ENCODE data around the gene OGDH. TPM values are rescaled to one million over a fixed set of nuclear protein-coding genes. Genes with fewer than 3 reads are reported as not detected.

The OGDH gene
- total and polyA plus RNA-seq, 10 of the 15 experiments (the other 5 are each of a cell fraction or from before 2014, with no cell fraction given) = 4.1 to 103 (median 48.4) TPM

DNA sequence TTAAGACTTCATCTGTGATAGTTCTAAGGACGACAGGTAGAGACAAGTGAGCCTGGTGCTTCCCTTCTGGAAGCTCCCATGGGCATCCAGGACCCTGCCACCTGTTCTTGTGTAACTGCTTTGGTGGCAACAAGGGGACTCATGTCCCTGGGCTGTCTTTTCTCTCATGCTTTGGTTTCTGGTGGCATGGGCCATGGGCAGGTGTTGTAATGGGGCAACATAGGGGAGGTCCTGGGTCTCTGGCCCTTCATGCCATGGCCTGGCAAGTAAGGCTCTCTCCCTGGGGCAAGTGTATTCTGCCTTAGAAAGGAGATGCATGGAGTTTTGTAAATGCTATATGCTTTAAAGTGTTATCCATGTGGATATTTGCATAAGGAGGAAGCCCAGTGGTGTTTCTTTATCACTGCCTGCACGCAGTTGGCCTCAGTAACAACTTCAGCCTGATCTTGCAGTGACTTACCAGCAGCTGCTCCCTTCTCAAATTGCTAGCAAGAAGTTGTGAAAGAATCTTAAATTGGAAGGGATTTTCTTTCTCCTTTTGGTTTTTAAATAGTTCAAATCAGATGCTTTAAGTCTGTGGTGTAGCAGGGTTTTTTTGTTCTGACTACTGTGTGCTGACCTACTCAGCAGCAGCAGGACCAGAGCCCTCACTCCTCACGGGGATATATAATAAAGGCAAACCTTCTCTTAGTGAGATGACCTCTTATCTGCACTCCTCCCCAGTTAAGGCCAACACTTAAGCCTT lies 39.9 kb downstream of the OGDH start:
- POLR2A ChIA-PET = interaction anchor here (1.0 kb wide), 1 partner anchor 12 kb away, joined by 4 read pairs; no protein-coding TSS in a partner anchor
- H4K20me1 ChIP-seq (ENCODE audit: control insufficient read depth, insufficient read depth) = no peaks in the 10 kb centered on the region
- RAD21 ChIA-PET (ENCODE audit: unreplicated experiment) = no interaction called here
- H3K27ac ChIP-seq (ENCODE audit: control insufficient read depth, insufficient read depth) = no peak overlapping the region
- BruUV-seq (replicated peaks) = no TSS peak
- intact Hi-C loops (cut with micrococcal nuclease; ENCODE audit: unreplicated experiment) (no loop called here), in situ Hi-C loops (cut with MboI) (no loop called here)
- no peaks in the 10 kb centered on the region for H3K27me3 ChIP-seq (replicated peaks in 1 of 2; ENCODE audit: control insufficient read depth in 2 of 2, insufficient read depth in 2 of 2, low read length in 1 of 2)
- H3K79me2 ChIP-seq (ENCODE audit: control insufficient read depth, insufficient read depth, low read length) = peaks cover 2% of the 10 kb centered on the region
- H3K4me3 ChIP-seq = no peak overlapping the region
- FAIRE-seq = no peak
- H3K4me1 ChIP-seq (ENCODE audit: control insufficient read depth, insufficient read depth, low read length) = peaks cover 4% of the 10 kb centered on the region; the same call in 1 of the 2 replicates
- SMC1A ChIA-PET (ENCODE audit: uncharacterized antibody, unreplicated experiment) = interaction anchor here (1.5 kb wide), 1 partner anchor 10 kb away, joined by 6 read pairs; no protein-coding TSS in a partner anchor
- no peak for ATAC-seq
- no peak overlapping the region for H2AFZ ChIP-seq (ENCODE audit: control insufficient read depth, low read depth, low read length)
- no peak overlapping the region for H3K4me2 ChIP-seq (ENCODE audit: control insufficient read depth, insufficient read depth)
- DNase-seq (ENCODE audit: low read depth, low spot score) = no peak
- TF ChIP-seq KAT2A (conservative IDR thresholded peaks at IDR 0.05; ENCODE audit: control insufficient read depth, low read depth, low read length) = no peak
- TF ChIP-seq TCF7 (IDR thresholded peaks at IDR 0.05; ENCODE audit: borderline replicate concordance) = no peak
- H3K9me3 ChIP-seq (replicated peaks; ENCODE audit: control insufficient read depth, insufficient read depth, low read length) = no peaks in the 10 kb centered on the region
- WGBS (ENCODE audit: insufficient coverage, insufficient replicate concordance, low lambda C conversion rate, missing lambda C conversion rate) = 41% methylated on average over 3 of the region's 3 CpGs
- peaks cover 3 to 22% of the 10 kb centered on the region in 2 experiments for H3K36me3 ChIP-seq (ENCODE audit: control insufficient read depth in 2 of 2, insufficient read depth in 2 of 2, low read length in 1 of 2)
- CTCF ChIA-PET = interaction anchor here (1.1 kb wide), 1 partner anchor 12 kb away, joined by 3 read pairs; no protein-coding TSS in a partner anchor
- H3K9ac ChIP-seq (ENCODE audit: control insufficient read depth, insufficient read depth, low read length) = no peak overlapping the region

DNA sequence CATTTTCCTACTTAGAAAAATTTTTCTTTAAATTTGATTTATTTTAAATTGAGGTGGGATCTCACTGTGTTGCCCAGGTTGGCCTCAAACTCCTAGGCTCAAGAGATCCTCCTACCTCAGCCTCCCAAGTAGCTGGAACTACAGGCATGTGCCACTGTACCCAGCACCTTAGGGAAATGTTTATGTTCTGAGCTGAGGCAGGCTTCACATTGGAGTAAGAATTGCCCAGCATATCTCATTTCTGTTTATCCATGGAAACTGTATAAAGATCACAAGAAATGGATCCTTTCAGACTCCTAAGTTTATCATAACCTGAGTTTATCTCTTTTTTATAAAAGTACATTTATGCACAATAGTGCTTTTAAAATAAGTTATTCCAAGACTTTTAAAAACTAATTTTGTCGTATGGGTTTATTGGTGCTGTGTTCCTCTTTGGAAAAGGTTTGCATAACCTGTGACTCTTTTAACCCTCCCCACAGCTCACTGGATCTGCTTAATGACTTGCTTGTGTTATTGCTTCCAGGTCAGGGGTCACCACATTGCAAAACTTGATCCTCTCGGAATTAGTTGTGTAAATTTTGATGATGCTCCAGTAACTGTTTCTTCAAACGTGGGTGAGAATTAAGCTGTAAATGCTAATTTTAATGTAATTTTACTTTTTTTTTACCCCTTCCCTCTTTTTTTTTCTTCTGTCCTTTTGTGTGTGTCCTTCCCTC lies 40.7 kb downstream of the OGDH start:
- ChIA-PET POLR2A (interaction anchor here (1.5 kb wide), 1 partner anchor 8 kb away, joined by 4 read pairs; no protein-coding TSS in a partner anchor), RAD21 (ENCODE audit: unreplicated experiment) (no interaction called here), CTCF (interaction anchor here (1.1 to 1.5 kb wide), 2 partner anchors 11 to 41 kb away, joined by 3 to 4 read pairs; partner anchors contain the start of gene OGDH), SMC1A (ENCODE audit: uncharacterized antibody, unreplicated experiment) (interaction anchor here (0.6 to 1.5 kb wide), 2 partner anchors 9 to 11 kb away, joined by 3 to 6 read pairs; no protein-coding TSS in a partner anchor)
- intact Hi-C loops (cut with micrococcal nuclease; ENCODE audit: unreplicated experiment) (no loop called here), in situ Hi-C loops (cut with MboI) (no loop called here)
- H3K4me1 ChIP-seq (ENCODE audit: control insufficient read depth, insufficient read depth, low read length) = peaks cover 4% of the 10 kb centered on the region; the same call in 1 of the 2 replicates
- H3K9me3 ChIP-seq (replicated peaks; ENCODE audit: control insufficient read depth, insufficient read depth, low read length) = no peaks in the 10 kb centered on the region
- H3K79me2 ChIP-seq (ENCODE audit: control insufficient read depth, insufficient read depth, low read length) = no peaks in the 10 kb centered on the region
- H3K27ac ChIP-seq (ENCODE audit: control insufficient read depth, insufficient read depth) = no peak overlapping the region
- H3K4me2 ChIP-seq (ENCODE audit: control insufficient read depth, insufficient read depth) = no peak overlapping the region
- H4K20me1 ChIP-seq (ENCODE audit: control insufficient read depth, insufficient read depth) = no peaks in the 10 kb centered on the region
- DNase-seq (ENCODE audit: low read depth, low spot score) (no peak), ATAC-seq (no peak), FAIRE-seq (no peak)
- H3K4me3 ChIP-seq = no peak overlapping the region
- H3K27me3 ChIP-seq (replicated peaks in 1 of 2; ENCODE audit: control insufficient read depth in 2 of 2, insufficient read depth in 2 of 2, low read length in 1 of 2) = no peaks in the 10 kb centered on the region
- peaks cover 3 to 22% of the 10 kb centered on the region in 2 experiments for H3K36me3 ChIP-seq (ENCODE audit: control insufficient read depth in 2 of 2, insufficient read depth in 2 of 2, low read length in 1 of 2)
- 99% methylated on average over 3 of the region's 3 CpGs for WGBS (ENCODE audit: insufficient coverage, insufficient replicate concordance, low lambda C conversion rate, missing lambda C conversion rate)
- no peak overlapping the region for H3K9ac ChIP-seq (ENCODE audit: control insufficient read depth, insufficient read depth, low read length)
- no TSS peak for BruUV-seq (replicated peaks)
- TF ChIP-seq, protein P1, sequence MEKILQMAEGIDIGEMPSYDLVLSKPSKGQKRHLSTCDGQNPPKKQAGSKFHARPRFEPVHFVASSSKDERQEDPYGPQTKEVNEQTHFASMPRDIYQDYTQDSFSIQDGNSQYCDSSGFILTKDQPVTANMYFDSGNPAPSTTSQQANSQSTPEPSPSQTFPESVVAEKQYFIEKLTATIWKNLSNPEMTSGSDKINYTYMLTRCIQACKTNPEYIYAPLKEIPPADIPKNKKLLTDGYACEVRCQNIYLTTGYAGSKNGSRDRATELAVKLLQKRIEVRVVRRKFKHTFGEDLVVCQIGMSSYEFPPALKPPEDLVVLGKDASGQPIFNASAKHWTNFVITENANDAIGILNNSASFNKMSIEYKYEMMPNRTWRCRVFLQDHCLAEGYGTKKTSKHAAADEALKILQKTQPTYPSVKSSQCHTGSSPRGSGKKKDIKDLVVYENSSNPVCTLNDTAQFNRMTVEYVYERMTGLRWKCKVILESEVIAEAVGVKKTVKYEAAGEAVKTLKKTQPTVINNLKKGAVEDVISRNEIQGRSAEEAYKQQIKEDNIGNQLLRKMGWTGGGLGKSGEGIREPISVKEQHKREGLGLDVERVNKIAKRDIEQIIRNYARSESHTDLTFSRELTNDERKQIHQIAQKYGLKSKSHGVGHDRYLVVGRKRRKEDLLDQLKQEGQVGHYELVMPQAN (conservative IDR thresholded peaks at IDR 0.05) = no peak
- TF ChIP-seq STAT1 (conservative IDR thresholded peaks at IDR 0.05) = no peak
- no peak overlapping the region for H2AFZ ChIP-seq (ENCODE audit: control insufficient read depth, low read depth, low read length)
